Epithelial cell of proximal tubule (primary cell): ENCODE data around the gene LEMD3. TPM values are rescaled to one million over a fixed set of nuclear protein-coding genes. Genes with fewer than 3 reads are reported as not detected.

Source experiments
- DNase-seq: peaks from one replicate; pipeline ENCODE4 v3.0.0-alpha.2; 2011; ENCODE audit warnings: low read depth
- H3K4me3 ChIP-seq: 2 replicates; pipeline ENCODE4 v1.5.1; 2011; ENCODE audit warnings: low read depth, mild to moderate bottlenecking, low read length
- CTCF ChIP-seq: conservative IDR thresholded peaks from 2 replicates; pipeline ENCODE4 v1.5.1; 2012; ENCODE audit warnings: low read depth, mild to moderate bottlenecking, low read length
- total RNA-seq: library from RNA; depleted of rRNA; stranded (reverse); fragments of >200 nt; gene quantifications from 2 replicates; pipeline ENCODE4 v1.2.3, GENCODE V29; 2015

The LEMD3 gene
- total RNA-seq, 1 donor from 2014 or later = 18.7 TPM

DNA sequence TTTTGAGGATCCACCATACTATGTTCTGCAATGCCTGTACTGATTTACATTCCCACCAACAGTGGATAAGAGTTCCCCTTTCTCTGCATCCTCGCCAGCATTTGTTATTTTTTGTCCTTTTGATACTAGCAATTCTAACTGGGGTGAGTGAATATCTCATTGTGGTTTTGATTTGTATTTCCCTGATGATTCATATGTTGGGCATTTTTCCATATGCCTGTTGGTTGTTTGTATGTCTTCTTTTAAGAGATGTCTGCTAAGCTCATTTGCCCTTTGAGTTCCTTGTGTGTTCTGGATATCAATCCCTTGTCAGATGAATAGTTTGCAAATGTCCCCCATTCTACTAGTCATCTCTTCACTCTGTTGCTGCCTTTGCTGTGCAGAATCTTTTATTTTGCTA, 60.1 kb downstream of the LEMD3 start:
- H3K4me3 ChIP-seq = no peak overlapping the region
- no peak for DNase-seq
- TF ChIP-seq CTCF = no peak

DNA sequence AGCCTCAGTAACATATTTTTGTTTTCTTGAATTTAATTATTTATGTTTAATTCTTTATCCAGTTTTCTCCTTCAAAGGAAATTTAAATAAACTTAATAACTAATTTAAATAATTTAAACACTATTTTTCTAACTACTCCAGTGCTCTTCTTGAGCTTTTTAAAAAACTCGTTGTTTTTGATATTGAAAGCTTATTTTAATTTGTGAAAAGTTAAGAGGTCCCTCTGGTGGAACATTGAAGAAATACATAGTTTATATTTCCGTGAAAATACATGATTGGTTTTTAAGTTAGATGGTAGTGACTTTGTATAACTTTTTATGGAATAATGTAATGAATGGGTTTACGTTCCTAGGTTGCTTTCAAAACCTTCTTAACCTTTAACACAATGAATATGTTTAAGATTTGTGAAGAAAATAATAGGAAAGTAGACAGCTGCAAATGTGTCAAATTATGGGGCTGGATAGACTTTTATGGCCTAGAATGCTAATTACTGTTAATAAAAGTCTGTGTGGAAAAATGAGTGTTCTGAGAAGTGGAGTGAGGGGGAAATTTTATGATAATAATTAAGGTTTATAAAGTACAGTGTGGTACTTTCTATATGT, 63.2 kb downstream of the LEMD3 start:
- H3K4me3 ChIP-seq = no peak overlapping the region
- no peak for DNase-seq
- no peak for TF ChIP-seq CTCF

DNA sequence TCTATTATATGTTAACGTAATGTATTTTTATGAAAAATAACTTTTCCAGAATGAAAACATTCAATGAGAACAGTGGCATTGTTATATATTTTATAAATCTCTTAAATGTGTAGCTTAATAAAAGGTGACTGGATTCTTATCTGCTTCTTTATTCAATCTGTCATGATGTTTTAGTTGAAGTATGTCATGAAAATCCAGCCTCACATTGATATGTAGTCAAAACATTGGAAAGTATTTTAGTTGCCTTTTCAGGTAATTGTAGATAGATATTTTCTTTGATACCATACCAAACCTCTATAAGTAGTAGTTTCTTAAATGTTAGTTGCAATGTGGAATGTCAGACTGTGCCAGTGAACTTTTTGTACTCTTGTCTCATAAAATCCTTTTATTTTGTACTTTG, 67.8 kb downstream of the LEMD3 start:
- no peak overlapping the region for H3K4me3 ChIP-seq
- DNase-seq = no peak
- no peak for TF ChIP-seq CTCF

- DNase-seq = no peak
- TF ChIP-seq CTCF = no peak
- H3K4me3 ChIP-seq = no peak overlapping the region
Observed at GRCh38 chr12:65238609-65239008, 69.2 kb downstream of the LEMD3 start.

- no peak overlapping the region for H3K4me3 ChIP-seq
- no peak for DNase-seq
- no peak for TF ChIP-seq CTCF
Observed at GRCh38 chr12:65248656-65249633, 79.6 kb downstream of the LEMD3 start.

- TF ChIP-seq CTCF = no peak
- DNase-seq = no peak
Observed at GRCh38 chr12:65252515-65252914, 83.1 kb downstream of the LEMD3 start.

More at GRCh38 chr12:65252515-65252914, 83.1 kb downstream of the LEMD3 start:
- H3K4me3 ChIP-seq = no peak overlapping the region
